Large intestine (tissue), 3 donors: ENCODE measurements around the gene OR6J1. TPM values are rescaled to one million over a fixed set of nuclear protein-coding genes. Genes with fewer than 3 reads are reported as not detected.
"Not testable (repeated sequence)": the region's sequence is repeated elsewhere in the genome, so short reads cannot be mapped to it uniquely, and the experiment has no call there.

Source experiments
- DNase-seq, 2 donors: peaks; one replicate each; pipeline versions ENCODE4 v3.0.0 to v3.0.0-alpha.2; 2013
- H3K27ac ChIP-seq: one replicate; pipeline ENCODE4 v1.5.1; 2013; ENCODE audit warnings: low read length
- H3K27me3 ChIP-seq: 2 replicates; pipeline ENCODE4 v1.6.1; 2013; ENCODE audit warnings: low read length; ENCODE audit not compliant: control insufficient read depth, insufficient read depth
- H3K36me3 ChIP-seq: 2 replicates; pipeline ENCODE4 v1.6.1; 2013; ENCODE audit warnings: low read length; ENCODE audit not compliant: control insufficient read depth, insufficient read depth
- H3K4me1 ChIP-seq: one replicate; pipeline ENCODE4 v1.6.1; 2013; ENCODE audit warnings: low read length; ENCODE audit not compliant: control insufficient read depth, insufficient read depth
- H3K4me3 ChIP-seq: one replicate; pipeline ENCODE4 v1.5.1; 2013; ENCODE audit warnings: low read length
- H3K9me3 ChIP-seq: one replicate; pipeline ENCODE4 v1.6.1; 2013; ENCODE audit warnings: mild to moderate bottlenecking, low read depth, low read length, moderate library complexity; ENCODE audit not compliant: control insufficient read depth
- WGBS: methylation state at CpG from one replicate; pipeline ENCODE4 v1.1.5; 2013; ENCODE audit warnings: low lambda C conversion rate; ENCODE audit not compliant: insufficient coverage; 5-methylcytosine and 5-hydroxymethylcytosine counted together
- polyA plus RNA-seq: library from polyadenylated mRNA; unstranded; fragments of 120-200 nt; gene quantifications from one replicate; pipeline ENCODE4 v1.2.1, GENCODE V29; 2013

Gene OR6J1
- polyA plus RNA-seq, 1 donor, result not detected

- 80% methylated on average over 1 of the region's 9 CpGs for WGBS
- Histone ChIP-seq H3K4me3 (peak overlapping the region; percentile 91), H3K27me3 (no peaks in the 10 kb centered on the region), H3K27ac (peak overlapping the region; percentile 97), H3K36me3 (peaks cover 14% of the 10 kb centered on the region), H3K4me1 (peaks cover 11% of the 10 kb centered on the region), H3K9me3 (no peaks in the 10 kb centered on the region)
- no peak for DNase-seq
Observed at GRCh38 chr14:22597771-22598098, 46.4 kb downstream of the OR6J1 start.

DNA sequence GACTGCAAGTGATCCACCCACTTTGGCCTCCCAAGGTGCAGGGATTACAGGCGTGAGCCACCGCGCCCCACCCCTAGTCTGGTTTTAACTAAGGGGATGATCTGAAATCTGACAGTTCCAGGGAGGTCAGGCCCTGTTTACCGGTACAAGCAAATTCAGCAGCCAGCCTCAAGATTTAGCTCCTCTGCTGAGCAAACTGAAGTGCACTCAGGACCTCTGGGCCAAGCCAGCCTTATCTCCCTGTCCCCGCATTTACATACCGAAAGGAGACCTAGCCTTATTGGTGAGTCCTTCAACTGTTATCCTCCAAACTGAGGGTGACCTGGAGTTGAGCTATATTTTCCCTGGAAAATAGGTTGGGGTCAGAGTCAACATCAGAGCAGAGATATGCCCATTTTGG, 46.9 kb downstream of the OR6J1 start:
- Histone ChIP-seq H3K4me3 (no peak overlapping the region), H3K4me1 (peaks cover 11% of the 10 kb centered on the region), H3K27ac (no peak overlapping the region), H3K27me3 (no peaks in the 10 kb centered on the region), H3K9me3 (no peaks in the 10 kb centered on the region), H3K36me3 (peaks cover 9% of the 10 kb centered on the region)
- no peak for DNase-seq
- no CpG with 5 or more reads among the region's 6 CpGs for WGBS

DNA sequence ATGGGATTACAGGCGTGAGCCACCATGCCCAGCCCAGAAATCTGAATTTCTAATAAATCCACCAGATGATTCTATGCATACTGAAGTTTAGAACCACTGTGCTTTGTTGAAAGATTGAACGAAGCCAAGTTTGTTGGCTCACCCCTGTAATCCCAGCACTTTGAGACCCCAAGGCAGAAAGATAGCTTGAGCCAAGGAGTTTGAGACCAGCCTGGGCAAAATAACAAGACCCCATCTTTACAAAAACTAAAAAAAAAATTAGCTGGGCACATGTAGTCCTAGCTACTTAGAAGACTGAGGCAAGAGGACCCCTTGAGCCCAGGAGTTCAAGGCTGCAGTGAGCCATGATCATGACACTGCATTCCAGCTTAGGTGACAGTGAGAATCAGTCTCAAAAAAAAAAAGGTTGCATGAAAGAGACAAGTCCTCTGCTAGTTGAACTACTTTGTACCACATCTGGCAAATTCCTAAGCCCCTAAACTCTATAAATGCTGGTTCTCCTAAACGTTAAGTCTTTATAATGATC, 47.7 kb downstream of the OR6J1 start:
- no CpG with 5 or more reads among the region's 3 CpGs for WGBS
- DNase-seq, result no peak
- H3K36me3 ChIP-seq, result peaks cover under 1% of the 10 kb centered on the region
- no peak overlapping the region for H3K4me3 ChIP-seq
- H3K27me3 ChIP-seq, result no peaks in the 10 kb centered on the region
- H3K27ac ChIP-seq, result no peak overlapping the region
- H3K9me3 ChIP-seq, result no peaks in the 10 kb centered on the region
- peaks cover 11% of the 10 kb centered on the region for H3K4me1 ChIP-seq

- Histone ChIP-seq H3K4me3 (no peak overlapping the region), H3K27ac (no peak overlapping the region), H3K36me3 (no peaks in the 10 kb centered on the region), H3K9me3 (no peaks in the 10 kb centered on the region), H3K4me1 (peaks cover 9% of the 10 kb centered on the region), H3K27me3 (no peaks in the 10 kb centered on the region)
- no peak for DNase-seq
- WGBS, result no CpG with 5 or more reads among the region's 4 CpGs
Observed at GRCh38 chr14:22594156-22594716, 49.9 kb downstream of the OR6J1 start.

- no peak for DNase-seq
- Histone ChIP-seq H3K4me1 (peaks cover 8% of the 10 kb centered on the region), H3K27me3 (no peaks in the 10 kb centered on the region), H3K4me3 (no peak overlapping the region), H3K27ac (no peak overlapping the region), H3K36me3 (no peaks in the 10 kb centered on the region), H3K9me3 (no peaks in the 10 kb centered on the region)
- WGBS, result no CpG with 5 or more reads among the region's 2 CpGs
Observed at GRCh38 chr14:22593601-22594000, 50.6 kb downstream of the OR6J1 start.

- no peaks in the 10 kb centered on the region for H3K36me3 ChIP-seq
- H3K27me3 ChIP-seq, result no peaks in the 10 kb centered on the region
- no peak overlapping the region for H3K4me3 ChIP-seq
- no peak overlapping the region for H3K27ac ChIP-seq
- no CpG with 5 or more reads among the region's 3 CpGs for WGBS
- H3K9me3 ChIP-seq, result no peaks in the 10 kb centered on the region
- no peak for DNase-seq
- H3K4me1 ChIP-seq, result peaks cover 8% of the 10 kb centered on the region
Observed at GRCh38 chr14:22593189-22593588, 51.0 kb downstream of the OR6J1 start.

GRCh38 chr14:22589096-22589839, 54.9 kb downstream of the OR6J1 start, which contains the start of gene DAD1:
Gene DAD1, minus strand, starts transcription at chr14:22589224. Its CDS starts 67 bp downstream, at chr14:22589157.
- no CpG with 5 or more reads among the region's 44 CpGs for WGBS

DNA sequence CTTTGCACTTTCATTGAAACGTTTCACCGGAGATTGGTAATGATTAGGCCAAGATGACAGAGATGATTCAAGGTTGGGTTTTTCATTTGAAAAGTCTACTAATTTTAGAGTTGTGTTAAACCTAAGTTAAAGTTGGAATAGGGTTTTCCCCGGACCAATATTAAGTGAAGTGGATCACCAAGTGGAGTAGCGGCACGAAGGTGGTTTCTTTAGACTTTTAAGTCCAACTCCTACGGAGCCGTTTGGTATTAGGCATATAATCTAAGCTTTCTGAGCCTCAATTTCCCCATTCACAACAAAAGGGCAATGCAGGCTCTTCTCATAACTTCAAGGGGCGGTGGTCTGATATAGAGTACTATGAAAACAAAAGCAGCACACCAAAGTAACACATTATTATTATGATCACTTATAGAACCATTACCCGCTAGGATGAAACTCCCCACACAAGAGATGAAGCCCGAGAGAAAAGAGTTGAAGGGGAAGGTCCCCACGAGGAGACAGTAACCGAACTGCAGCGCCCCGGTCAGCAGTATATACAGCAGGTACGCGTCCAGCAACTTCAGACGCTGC, 55.5 kb downstream of the OR6J1 start:
- Histone ChIP-seq H3K27me3 (no peaks in the 10 kb centered on the region), H3K4me3 (peak overlapping the region; percentile 96), H3K4me1 (peaks cover 6% of the 10 kb centered on the region), H3K27ac (peak overlapping the region; percentile 95), H3K9me3 (no peaks in the 10 kb centered on the region), H3K36me3 (no peaks in the 10 kb centered on the region)
- WGBS, result 9% methylated on average over 5 of the region's 17 CpGs
- peak in 1 of 2 donors; percentile 29 for DNase-seq

More at GRCh38 chr14:22589096-22589839, 54.9 kb downstream of the OR6J1 start, which contains the start of gene DAD1:
- peak; percentile 100 for DNase-seq
- no peaks in the 10 kb centered on the region for H3K27me3 ChIP-seq
- H3K27ac ChIP-seq, result peak within 1 kb of the TSS; percentile 97
- H3K4me1 ChIP-seq, result peaks cover 6% of the 10 kb centered on the region
- no peaks in the 10 kb centered on the region for H3K9me3 ChIP-seq
- no peaks in the 10 kb centered on the region for H3K36me3 ChIP-seq
- peak within 1 kb of the TSS; percentile 96 for H3K4me3 ChIP-seq

DNA sequence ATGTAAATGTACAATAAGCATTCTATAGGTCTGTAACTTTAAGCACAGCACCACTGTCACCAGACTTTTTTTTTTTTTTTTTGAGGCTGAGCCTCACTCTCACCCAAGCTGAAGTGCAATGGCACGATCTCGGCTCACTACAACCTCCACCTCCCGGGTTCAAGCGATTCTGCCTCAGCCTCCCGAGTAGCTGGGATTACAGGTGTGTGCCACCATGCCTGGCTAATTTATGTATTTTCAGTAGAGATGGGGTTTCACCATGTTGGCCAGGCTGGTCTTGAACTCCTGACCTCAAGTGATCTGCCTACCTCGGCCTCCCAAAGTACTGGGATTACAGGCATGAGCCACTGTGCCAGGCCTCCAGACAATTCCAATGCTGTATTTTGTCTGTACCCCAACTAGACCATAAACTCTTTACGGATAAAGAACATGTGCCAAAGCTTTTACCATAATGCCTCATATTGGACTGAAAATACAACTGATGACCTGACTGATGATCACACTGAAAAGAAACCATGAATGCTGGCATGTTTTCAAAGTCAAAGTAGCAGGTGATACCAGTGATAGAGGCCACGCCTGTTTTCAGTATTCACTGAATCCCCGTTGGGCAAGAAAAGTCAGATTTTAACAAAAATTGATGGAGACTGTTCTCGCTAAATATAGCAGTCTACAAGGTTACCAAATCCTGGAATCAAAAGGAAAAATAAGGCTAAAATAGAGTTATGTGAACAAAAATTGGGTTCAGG, 56.3 kb downstream of the OR6J1 start:
- WGBS, result no CpG with 5 or more reads among the region's 10 CpGs
- H3K4me1 ChIP-seq, H3K27me3 ChIP-seq, H3K9me3 ChIP-seq, H3K36me3 ChIP-seq: not testable (repeated sequence)
- peak in 1 of 2 donors; percentile 47 for DNase-seq
- Histone ChIP-seq H3K27ac (peak overlapping the region; percentile 95), H3K4me3 (peak overlapping the region; percentile 96)

DNA sequence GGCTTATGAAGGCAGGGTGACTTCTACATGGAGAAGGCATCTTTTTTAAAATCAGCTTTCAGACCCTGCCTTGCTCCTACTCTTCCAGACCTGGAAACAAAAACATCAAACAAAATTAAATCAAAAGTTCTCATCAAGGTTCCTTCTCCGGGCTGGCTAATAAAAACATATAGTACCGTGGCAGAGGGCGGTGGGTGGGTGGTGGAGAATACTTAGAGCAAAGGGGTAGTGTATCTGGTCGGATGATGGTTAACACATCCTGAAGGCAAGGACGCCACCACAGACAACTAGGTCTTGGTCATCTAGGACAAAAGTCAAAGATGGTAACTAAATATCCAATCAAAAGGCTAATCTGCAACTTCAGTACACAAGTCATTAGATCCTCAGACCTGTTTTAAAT, 56.9 kb downstream of the OR6J1 start:
- H3K4me1 ChIP-seq, result peaks cover 6% of the 10 kb centered on the region
- WGBS, result no CpG with 5 or more reads among the region's 5 CpGs
- H3K27me3 ChIP-seq, result no peaks in the 10 kb centered on the region
- no peaks in the 10 kb centered on the region for H3K9me3 ChIP-seq
- H3K4me3 ChIP-seq, result no peak overlapping the region
- no peak for DNase-seq
- H3K27ac ChIP-seq, result no peak overlapping the region
- no peaks in the 10 kb centered on the region for H3K36me3 ChIP-seq
